Activated T-helper 1 cell treated with anti-CD3 and anti-CD28 coated beads, Interleukin-12 subunit alpha, Interleukin-12 subunit beta, Interleukin-2, Interleukin-4 antibody, amounts not matched to agents 30 ng/mL and 10 ng/mL and 1 ng/mL, durations not matched to agents 14 hours and 24 hours and 36 hours (primary cell): ENCODE measurements around the gene WNK2. TPM values are rescaled to one million over a fixed set of nuclear protein-coding genes. Genes with fewer than 3 reads are reported as not detected.
"Not testable (repeated sequence)": the region's sequence is repeated elsewhere in the genome, so short reads cannot be mapped to it uniquely, and the experiment has no call there.

Experiments used
- DNase-seq: peaks from one replicate; pipeline ENCODE4 v3.0.0; 2021; ENCODE audit warnings: low spot score
- H3K27ac Mint-ChIP-seq: one replicate; pipeline ENCODE4 v1.8.0; 2021; ENCODE audit warnings: mild to moderate bottlenecking, mixed read lengths
- H3K27me3 Mint-ChIP-seq: one replicate; pipeline ENCODE4 v1.8.0; 2022; ENCODE audit warnings: mild to moderate bottlenecking, moderate library complexity, mixed read lengths; ENCODE audit not compliant: insufficient read depth
- H3K36me3 Mint-ChIP-seq: one replicate; pipeline ENCODE4 v1.8.0; 2021; ENCODE audit warnings: low read depth, mixed read lengths
- H3K4me1 Mint-ChIP-seq: one replicate; pipeline ENCODE4 v1.8.0; 2021; ENCODE audit warnings: low read depth, mixed read lengths
- H3K4me3 Mint-ChIP-seq: one replicate; pipeline ENCODE4 v1.8.0; 2021; ENCODE audit warnings: mild to moderate bottlenecking, moderate library complexity, mixed read lengths
- H3K9me3 Mint-ChIP-seq: one replicate; pipeline ENCODE4 v1.8.0; 2021; ENCODE audit warnings: mixed read lengths
- intact Hi-C: fragments of 100-400 bp; cut with micrococcal nuclease; formaldehyde crosslinking; loops from one replicate; pipeline ENCODE4 v1.15.1; 2024
- total RNA-seq: library from RNA; stranded (reverse); gene quantifications from 2 replicates; pipeline ENCODE4 v1.2.3, GENCODE V29; 2022

The WNK2 gene
- total RNA-seq, 1 donor from 2014 or later = 3.0 TPM

GRCh38 chr9:93248386-93249040 lies 64.6 kb downstream of the WNK2 start:
- Mint-ChIP-seq H3K27ac (no peak overlapping the region), H3K27me3 (no peaks in the 10 kb centered on the region), H3K36me3 (no peaks in the 10 kb centered on the region), H3K4me3 (no peak overlapping the region), H3K4me1 (no peaks in the 10 kb centered on the region), H3K9me3 (no peaks in the 10 kb centered on the region)
- no peak for DNase-seq
- intact Hi-C loops = no loop called here

GRCh38 chr9:93250185-93250584 lies 66.2 kb downstream of the WNK2 start:
- H3K4me3 Mint-ChIP-seq = no peak overlapping the region
- no peak for DNase-seq
- H3K9me3 Mint-ChIP-seq = no peaks in the 10 kb centered on the region
- intact Hi-C loops = no loop called here
- no peak overlapping the region for H3K27ac Mint-ChIP-seq
- H3K36me3 Mint-ChIP-seq = no peaks in the 10 kb centered on the region
- H3K27me3 Mint-ChIP-seq = no peaks in the 10 kb centered on the region
- H3K4me1 Mint-ChIP-seq = no peaks in the 10 kb centered on the region

GRCh38 chr9:93251309-93251708 lies 67.4 kb downstream of the WNK2 start:
- H3K36me3 Mint-ChIP-seq, H3K4me3 Mint-ChIP-seq, H3K27ac Mint-ChIP-seq, intact Hi-C loops, DNase-seq, H3K9me3 Mint-ChIP-seq, H3K27me3 Mint-ChIP-seq, H3K4me1 Mint-ChIP-seq: not testable (repeated sequence)

GRCh38 chr9:93252116-93252780 lies 68.3 kb downstream of the WNK2 start:
- no peak for DNase-seq
- intact Hi-C loops = no loop called here
- Mint-ChIP-seq H3K4me3 (no peak overlapping the region), H3K9me3 (no peaks in the 10 kb centered on the region), H3K4me1 (no peaks in the 10 kb centered on the region), H3K27ac (no peak overlapping the region), H3K36me3 (no peaks in the 10 kb centered on the region), H3K27me3 (peaks cover under 1% of the 10 kb centered on the region)

- no peak overlapping the region for H3K4me3 Mint-ChIP-seq
- no peaks in the 10 kb centered on the region for H3K36me3 Mint-ChIP-seq
- no peaks in the 10 kb centered on the region for H3K9me3 Mint-ChIP-seq
- DNase-seq = no peak
- intact Hi-C loops = no loop called here
- H3K27me3 Mint-ChIP-seq = peaks cover 2% of the 10 kb centered on the region
- no peak overlapping the region for H3K27ac Mint-ChIP-seq
- no peaks in the 10 kb centered on the region for H3K4me1 Mint-ChIP-seq
These were observed 69.0 kb downstream of the WNK2 start for GRCh38 chr9:93252781-93253530.

- Mint-ChIP-seq H3K9me3 (no peaks in the 10 kb centered on the region), H3K4me3 (no peak overlapping the region), H3K36me3 (no peaks in the 10 kb centered on the region), H3K4me1 (no peaks in the 10 kb centered on the region), H3K27me3 (peaks cover 2% of the 10 kb centered on the region), H3K27ac (no peak overlapping the region)
- intact Hi-C loops = no loop called here
- no peak for DNase-seq
These were observed 69.7 kb downstream of the WNK2 start for GRCh38 chr9:93253633-93254032.

GRCh38 chr9:93254061-93254481 lies 70.1 kb downstream of the WNK2 start:
- Mint-ChIP-seq H3K9me3 (no peaks in the 10 kb centered on the region), H3K4me1 (no peaks in the 10 kb centered on the region), H3K27me3 (peaks cover 2% of the 10 kb centered on the region), H3K36me3 (no peaks in the 10 kb centered on the region), H3K27ac (no peak overlapping the region), H3K4me3 (no peak overlapping the region)
- DNase-seq = no peak
- intact Hi-C loops = no loop called here

GRCh38 chr9:93254806-93255493 lies 71.0 kb downstream of the WNK2 start:
- H3K27ac Mint-ChIP-seq = no peak overlapping the region
- H3K36me3 Mint-ChIP-seq = no peaks in the 10 kb centered on the region
- no peak overlapping the region for H3K4me3 Mint-ChIP-seq
- intact Hi-C loops = no loop called here
- H3K9me3 Mint-ChIP-seq = no peaks in the 10 kb centered on the region
- no peaks in the 10 kb centered on the region for H3K4me1 Mint-ChIP-seq
- no peak for DNase-seq
- peaks cover 2% of the 10 kb centered on the region for H3K27me3 Mint-ChIP-seq

- H3K4me1 Mint-ChIP-seq = no peaks in the 10 kb centered on the region
- no peak for DNase-seq
- H3K36me3 Mint-ChIP-seq = no peaks in the 10 kb centered on the region
- H3K27me3 Mint-ChIP-seq = peaks cover 4% of the 10 kb centered on the region
- H3K9me3 Mint-ChIP-seq = no peaks in the 10 kb centered on the region
- H3K4me3 Mint-ChIP-seq = no peak overlapping the region
- intact Hi-C loops = no loop called here
- H3K27ac Mint-ChIP-seq = no peak overlapping the region
These were observed 71.5 kb downstream of the WNK2 start for GRCh38 chr9:93255494-93255867.

GRCh38 chr9:93255994-93256877 lies 72.3 kb downstream of the WNK2 start:
- no peak for DNase-seq
- intact Hi-C loops = no loop called here
- Mint-ChIP-seq H3K4me3 (no peak overlapping the region), H3K4me1 (no peaks in the 10 kb centered on the region), H3K36me3 (no peaks in the 10 kb centered on the region), H3K9me3 (no peaks in the 10 kb centered on the region), H3K27ac (no peak overlapping the region), H3K27me3 (peaks cover 4% of the 10 kb centered on the region)

- DNase-seq = no peak
- Mint-ChIP-seq H3K36me3 (no peaks in the 10 kb centered on the region), H3K4me3 (no peak overlapping the region), H3K27me3 (peaks cover 4% of the 10 kb centered on the region), H3K9me3 (no peaks in the 10 kb centered on the region), H3K27ac (no peak overlapping the region), H3K4me1 (no peaks in the 10 kb centered on the region)
- intact Hi-C loops = no loop called here
These were observed 73.2 kb downstream of the WNK2 start for GRCh38 chr9:93256878-93257807.
